Measurements from ENCODE around the gene SPRED2.
A peak's percentile ranks its signal among the peaks of the same experiment; 100 is the strongest.

SPRED2 gene

DNA sequence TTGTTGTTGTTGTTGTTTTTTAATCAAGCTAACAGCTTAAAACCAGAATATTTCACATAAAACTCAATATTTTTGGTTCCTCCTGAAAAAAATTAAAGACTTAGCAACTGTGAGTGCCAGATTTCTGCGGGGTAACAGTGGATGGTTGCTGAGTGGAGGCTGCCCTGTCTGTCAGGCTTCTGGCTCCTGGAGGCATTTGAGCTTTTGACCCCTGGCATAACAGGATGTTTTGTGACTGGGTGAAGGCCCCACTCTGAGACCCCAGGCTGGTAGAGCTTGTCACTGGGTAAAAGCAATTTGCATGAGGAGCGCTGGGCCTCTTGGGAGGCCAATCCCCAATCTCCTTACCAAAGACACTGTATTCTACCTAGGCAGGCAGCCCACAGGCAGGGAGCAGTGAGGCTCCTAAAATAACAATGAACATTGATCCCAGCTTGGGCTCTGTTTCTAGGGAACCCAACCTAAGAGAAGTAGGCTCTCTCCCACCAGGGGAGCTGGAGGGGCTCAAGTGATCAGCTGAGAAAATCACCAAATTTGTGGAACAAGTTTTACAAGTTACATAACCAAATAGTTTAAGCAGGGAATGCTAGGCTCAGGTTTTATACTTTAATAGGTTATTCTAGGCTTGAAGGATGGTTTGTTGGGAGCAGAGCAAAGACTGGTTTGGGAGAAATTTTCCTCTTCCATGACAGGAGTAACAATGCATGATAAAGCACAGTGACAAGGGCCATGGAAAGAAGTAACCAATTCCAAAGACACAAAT lies 5.9 kb upstream of the SPRED2 start:
- DNase-seq = no peak

DNA sequence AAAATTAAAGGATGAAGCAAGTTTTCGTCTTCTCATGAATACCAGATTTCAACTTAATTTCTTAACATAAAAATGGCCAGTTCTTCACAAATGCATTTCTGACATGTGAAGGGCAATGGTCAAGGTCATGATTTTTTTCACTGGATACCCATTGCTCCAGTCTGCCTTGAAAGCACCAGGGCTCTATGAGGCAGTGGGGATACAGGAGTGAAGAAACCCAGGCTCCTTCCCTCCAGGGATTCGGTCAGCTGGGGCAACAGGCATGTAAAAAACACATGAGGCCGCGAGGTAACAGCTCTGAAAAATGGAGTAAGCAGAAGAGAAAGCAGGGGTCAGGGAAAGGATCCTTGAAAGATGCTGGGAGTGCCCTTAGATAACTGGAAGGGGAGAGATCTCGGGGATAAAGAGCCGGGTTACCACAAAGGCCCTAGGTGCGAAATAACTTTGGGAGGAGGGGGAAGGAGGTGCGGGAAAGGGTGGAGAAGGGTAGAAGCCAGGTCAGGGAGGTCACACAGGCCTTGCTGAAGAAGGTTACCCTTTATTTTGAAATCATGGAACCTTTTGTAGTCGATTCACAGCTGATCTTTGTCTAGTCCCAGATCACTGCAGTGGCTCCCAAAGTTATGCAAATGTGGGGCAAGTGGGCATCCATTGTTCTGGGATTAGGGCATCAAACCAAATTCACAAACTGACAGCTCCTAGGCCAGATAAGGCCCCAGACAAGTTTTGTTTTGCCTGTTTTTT lies 5.2 kb upstream of the SPRED2 start:
- DNase-seq = no peak

GRCh38 chr2:65436824-65437221 lies 4.4 kb upstream of the SPRED2 start:
- no peak for DNase-seq

GRCh38 chr2:65436169-65436823 lies 3.9 kb upstream of the SPRED2 start:
- peak; percentile 41 for DNase-seq

DNA sequence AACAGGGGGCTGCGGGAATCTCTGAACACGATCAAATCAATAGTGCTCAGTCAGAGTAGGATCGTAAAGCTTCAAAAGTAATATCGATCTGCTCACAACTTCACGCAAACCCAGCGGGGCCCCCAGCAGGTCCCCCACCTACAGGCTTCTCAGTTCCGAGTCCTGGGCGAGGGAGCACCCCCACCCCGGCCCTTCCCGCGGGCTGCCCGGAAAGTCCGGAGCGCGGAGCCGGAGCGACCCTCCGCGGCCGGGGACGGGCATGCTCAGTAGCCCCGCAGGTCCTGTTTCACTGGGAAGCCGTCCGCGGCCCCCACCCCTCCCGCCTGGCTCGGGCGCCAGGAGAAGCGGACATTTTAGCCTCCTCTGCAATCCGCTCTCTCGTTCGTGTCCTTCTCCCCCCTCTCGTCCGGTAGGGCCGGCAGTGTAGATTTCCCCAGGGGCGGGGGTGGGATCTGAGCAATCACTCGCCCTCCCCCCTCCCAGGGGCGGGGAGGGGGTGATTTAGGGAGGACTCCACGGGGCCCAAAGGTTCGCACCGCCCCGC lies 3.3 kb upstream of the SPRED2 start:
- DNase-seq = peak; percentile 20

DNA sequence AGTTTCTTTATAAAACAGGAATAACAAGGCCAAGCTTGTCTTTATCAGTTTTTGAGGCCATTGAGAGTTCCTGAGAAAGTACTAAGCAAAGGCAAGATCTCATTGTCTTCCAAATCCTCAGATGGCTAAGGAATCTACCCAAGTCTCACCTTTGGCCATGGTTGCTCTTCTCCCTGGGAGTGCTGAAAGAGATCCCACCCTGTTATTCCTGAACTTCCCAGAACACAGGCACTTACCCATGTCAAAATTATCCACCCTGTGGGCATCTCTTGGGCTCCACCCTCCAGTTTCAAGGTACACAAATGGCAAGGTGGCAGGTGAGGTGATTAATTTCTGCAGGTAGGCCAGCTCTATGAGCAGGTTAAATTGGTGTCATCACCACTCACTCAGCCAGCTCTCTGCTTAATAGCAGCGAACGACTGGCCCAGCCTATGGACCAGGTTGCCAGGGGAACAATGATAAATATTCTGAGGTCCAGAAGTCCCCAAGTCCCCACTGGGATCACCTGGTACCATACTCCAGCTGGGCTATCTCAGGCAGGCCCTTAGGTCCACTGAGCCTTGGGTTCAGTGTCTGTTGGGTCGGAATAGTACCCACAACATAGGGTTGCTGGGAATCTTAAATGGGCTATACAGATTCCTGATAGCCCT lies 2.3 kb upstream of the SPRED2 start:
- DNase-seq = no peak

DNA sequence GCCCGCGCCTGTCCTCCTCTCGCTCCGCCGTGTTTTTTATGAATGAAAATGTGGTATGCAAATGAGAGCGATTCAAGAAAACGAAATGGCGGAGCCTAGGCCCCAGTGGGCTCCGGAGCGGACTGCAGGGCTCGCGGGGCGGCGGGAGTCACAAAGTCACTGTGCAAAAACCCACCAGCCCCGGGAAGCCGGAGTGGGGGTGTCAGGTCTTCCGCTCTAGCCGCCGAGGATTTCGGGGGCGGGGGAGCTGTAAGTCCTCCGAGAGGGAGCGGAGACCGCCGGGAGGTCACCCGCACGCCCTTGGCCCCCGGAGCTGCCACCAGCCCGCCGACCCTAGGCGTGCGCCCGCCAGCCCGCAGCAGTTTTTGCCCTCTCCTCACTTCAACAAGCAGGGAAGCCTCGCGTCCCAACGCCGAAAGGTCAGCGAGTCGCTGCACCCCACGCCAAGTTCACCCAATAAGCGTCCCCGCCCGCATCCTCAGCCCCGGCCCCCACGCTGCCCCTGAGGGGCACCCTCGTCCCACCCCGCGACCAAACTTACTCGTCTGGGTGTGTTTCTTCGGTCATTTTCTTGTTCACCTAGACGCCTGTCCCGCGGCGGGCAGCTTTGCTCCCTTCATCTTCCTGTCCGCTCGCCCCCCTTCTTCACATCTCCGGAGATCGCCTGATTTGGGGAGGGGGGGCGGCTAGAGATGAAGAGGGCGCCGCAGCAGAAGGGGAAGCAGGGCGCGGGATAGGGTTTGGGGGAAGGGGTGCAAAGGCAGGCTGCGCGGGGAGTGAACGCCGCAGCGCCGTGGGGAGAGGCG lies 775 bp downstream of the SPRED2 start:
- DNase-seq = no peak

GRCh38 chr2:65430603-65431420 lies 1.6 kb downstream of the SPRED2 start:
- DNase-seq = no peak

DNA sequence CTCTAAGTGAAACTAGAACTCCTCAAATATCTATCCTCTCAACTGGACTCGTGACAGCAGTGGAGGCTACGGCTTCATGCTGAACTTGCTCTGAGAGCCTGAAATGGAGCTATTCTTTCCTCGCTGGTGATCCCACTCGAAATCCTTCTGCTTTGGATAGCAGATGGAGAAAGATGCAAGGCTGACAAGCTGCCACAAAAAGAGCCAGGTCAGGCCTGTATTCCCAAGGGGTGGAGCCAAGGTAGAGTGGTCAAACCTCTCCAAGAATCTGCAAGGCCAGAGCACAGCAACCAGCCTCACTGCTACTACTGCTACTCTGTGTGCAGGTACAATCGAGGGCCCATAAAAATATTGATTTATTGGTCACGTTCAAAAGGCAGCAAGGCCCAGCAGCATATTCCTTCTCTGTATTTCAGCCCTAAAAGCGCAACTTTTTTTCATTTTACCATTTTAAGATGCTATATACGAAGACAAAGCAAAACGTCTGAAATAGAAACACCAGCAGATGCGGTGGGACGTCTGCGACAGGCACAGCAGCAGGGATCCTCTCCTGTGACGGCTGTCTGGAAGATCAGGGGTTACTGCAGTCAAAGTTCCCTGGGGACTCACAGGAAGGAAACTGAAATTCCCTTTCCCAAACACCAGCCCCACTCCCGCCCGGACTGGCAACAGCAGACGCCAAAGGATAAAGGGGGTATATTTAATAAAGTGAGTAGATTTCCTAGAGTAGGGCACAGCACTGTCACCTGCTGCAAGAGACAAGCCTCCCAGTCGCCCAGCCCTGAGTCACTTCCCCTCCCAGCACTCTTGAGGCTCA lies 2.4 kb downstream of the SPRED2 start:
- DNase-seq = no peak

DNA sequence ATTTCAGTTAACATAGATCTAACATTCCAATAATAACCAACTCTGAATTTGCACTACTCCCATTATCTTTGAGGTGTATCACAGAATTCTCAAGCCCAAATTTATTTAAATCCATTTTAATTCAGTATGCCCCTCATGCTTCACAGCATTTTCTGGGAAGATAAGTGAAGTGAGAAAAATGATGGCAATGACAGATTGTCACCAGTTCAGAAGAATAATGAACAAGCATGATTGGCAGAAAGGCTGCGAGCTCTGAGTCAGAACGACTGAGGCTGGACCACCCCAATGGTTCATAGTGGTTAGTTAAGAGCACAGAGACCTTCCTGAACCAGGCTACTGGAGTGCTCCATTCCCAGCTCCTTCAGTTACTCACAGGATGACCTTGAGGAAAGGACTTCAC lies 4.9 kb downstream of the SPRED2 start:
- DNase-seq = no peak

DNA sequence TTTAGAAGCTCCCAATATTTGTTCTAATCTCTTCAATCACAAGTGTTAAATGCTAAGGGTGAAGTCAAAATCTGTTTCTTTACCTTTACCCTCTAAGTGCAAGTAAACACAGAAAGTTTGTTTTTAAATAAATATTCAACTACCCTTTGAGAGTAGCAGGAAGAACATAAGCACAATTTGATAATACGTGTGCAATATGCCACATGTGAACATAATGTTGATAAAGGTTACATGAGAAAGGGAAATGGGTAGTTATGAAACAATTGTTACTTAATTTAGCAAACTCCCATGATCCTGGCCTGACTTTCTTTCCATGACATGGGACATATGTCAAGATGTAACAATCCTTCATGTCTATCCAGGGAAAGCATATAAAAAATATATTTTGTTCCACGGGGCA lies 7.1 kb downstream of the SPRED2 start:
- no peak for DNase-seq

DNA sequence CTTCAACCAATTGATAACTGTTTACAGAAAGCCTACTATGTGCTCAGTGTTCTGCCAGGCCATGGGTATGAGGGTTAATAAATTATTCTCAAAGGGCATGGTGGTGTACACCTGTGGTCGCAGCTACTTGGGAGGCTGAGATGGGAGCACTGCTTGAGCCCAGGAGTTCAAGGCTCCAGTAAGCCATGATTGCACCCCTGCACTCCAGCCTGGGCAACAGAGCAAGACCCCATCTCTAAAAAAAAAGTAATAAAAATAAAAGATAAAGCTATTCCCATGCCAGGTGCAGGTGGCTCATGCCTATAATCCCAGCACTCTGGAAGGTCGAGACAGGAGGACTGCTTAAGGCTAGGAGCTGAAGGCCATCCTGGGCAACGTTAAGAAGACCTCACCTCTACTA lies 8.0 kb downstream of the SPRED2 start:
- no peak for DNase-seq

- no peak for DNase-seq
Observed at GRCh38 chr2:65421432-65421748, 11.0 kb downstream of the SPRED2 start.

GRCh38 chr2:65420712-65421431 lies 11.5 kb downstream of the SPRED2 start:
- no peak for DNase-seq

- DNase-seq = no peak
Observed at GRCh38 chr2:65417509-65418085, 14.8 kb downstream of the SPRED2 start.

GRCh38 chr2:65416945-65417344 lies 15.5 kb downstream of the SPRED2 start:
- no peak for DNase-seq

DNA sequence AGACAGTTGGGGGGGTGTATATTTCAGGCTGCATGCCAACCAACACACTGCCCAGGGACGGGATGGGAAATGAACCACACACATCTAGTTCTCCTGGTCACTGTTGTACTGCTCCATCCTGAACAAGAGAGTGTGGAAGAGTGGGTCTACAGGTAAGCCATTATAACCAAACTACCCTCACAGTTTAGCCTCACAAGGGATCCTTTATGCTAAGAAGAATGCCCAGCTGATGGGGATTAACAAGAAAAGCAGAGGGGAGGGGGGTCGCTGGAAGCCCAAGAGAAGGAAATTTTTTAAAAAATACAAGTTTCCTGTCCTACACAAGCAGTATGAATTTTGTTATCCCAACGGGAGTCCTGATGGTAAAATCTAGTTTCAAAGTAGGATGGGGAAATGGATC lies 16.1 kb downstream of the SPRED2 start:
- DNase-seq = no peak

- no peak for DNase-seq
Observed at GRCh38 chr2:65415091-65415490, 17.3 kb downstream of the SPRED2 start.

DNA sequence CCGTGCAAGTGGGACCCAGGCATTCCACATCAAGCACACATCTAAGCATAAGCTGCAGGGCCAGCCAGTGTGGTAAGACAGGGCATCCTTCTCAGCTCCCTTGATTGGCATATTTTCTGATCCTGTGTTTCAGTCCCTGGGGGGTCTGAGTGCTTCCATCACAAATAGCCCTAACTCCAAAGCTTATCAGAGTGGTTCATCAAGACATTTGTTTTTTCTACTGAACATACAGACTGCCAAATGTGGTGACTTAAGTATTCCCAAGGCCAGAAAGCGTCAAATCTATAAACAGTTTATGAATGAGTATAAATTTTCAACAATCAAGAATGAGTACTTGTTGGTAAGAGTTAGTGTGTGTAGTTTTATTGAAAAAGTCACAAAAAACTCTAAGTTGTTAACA lies 18.8 kb downstream of the SPRED2 start:
- DNase-seq = no peak

- no peak for DNase-seq
Observed at GRCh38 chr2:65413106-65413505, 19.3 kb downstream of the SPRED2 start.

Data from cortex of kidney (tissue), 1 donor.